Measurements from ENCODE around the gene APOB. TPM values are rescaled to one million over a fixed set of nuclear protein-coding genes. Genes with fewer than 3 reads are reported as not detected.

APOB gene
- total and polyA plus RNA-seq, 2 of the 13 experiments (the other 11 are each of a cell fraction or from before 2014, with no cell fraction given) = 1,569 to 2,515 TPM

- TF ChIP-seq TBL1XR1 (IDR thresholded peaks at IDR 0.05; ENCODE audit: borderline replicate concordance, low read length, partially characterized antibody) (no peak), RORA (CRISPR knock-in tag; IDR thresholded peaks at IDR 0.05) (0 out of 2 replicates have a peak, but pooled peaks have one; percentile 52), SKIL (CRISPR knock-in tag; IDR thresholded peaks at IDR 0.05; ENCODE audit: borderline replicate concordance) (no peak), PPARG (CRISPR knock-in tag; conservative IDR thresholded peaks at IDR 0.05) (peak; percentile 39; the same call in 1 of the 2 replicates), MATR3 (CRISPR knock-in tag; IDR thresholded peaks at IDR 0.05) (no peak), ZNF790 (CRISPR knock-in tag; IDR thresholded peaks at IDR 0.05; ENCODE audit: borderline replicate concordance) (peak; percentile 55), EEA1 (CRISPR knock-in tag; IDR thresholded peaks at IDR 0.05; ENCODE audit: borderline replicate concordance) (no peak), ZKSCAN5 (CRISPR knock-in tag; IDR thresholded peaks at IDR 0.05) (0 out of 2 replicates have a peak, but pooled peaks have one; percentile 17), ZC3H13 (CRISPR knock-in tag; IDR thresholded peaks at IDR 0.05) (peak; percentile 93), E2F5 (CRISPR knock-in tag; conservative IDR thresholded peaks at IDR 0.05) (no peak; the same call in 1 of the 2 replicates), MAFF (IDR thresholded peaks at IDR 0.05; ENCODE audit: low read depth, low read length) (no peak), CEBPB (IDR thresholded peaks at IDR 0.05; ENCODE audit: borderline replicate concordance, low read depth, low read length) (no peak), ZNF230 (CRISPR knock-in tag; IDR thresholded peaks at IDR 0.05) (no peak), ZNF281 (CRISPR knock-in tag; IDR thresholded peaks at IDR 0.05; ENCODE audit: borderline replicate concordance) (peak; percentile 15; the same call in 1 of the 2 replicates), EED (CRISPR knock-in tag; IDR thresholded peaks at IDR 0.05) (no peak)
- TF ChIP-seq, protein P1, sequence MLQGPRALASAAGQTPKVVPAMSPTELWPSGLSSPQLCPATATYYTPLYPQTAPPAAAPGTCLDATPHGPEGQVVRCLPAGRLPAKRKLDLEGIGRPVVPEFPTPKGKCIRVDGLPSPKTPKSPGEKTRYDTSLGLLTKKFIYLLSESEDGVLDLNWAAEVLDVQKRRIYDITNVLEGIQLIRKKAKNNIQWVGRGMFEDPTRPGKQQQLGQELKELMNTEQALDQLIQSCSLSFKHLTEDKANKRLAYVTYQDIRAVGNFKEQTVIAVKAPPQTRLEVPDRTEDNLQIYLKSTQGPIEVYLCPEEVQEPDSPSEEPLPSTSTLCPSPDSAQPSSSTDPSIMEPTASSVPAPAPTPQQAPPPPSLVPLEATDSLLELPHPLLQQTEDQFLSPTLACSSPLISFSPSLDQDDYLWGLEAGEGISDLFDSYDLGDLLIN (CRISPR knock-in tag; IDR thresholded peaks at IDR 0.05; ENCODE audit: borderline replicate concordance) = no peak
- TF ChIP-seq, protein P2, sequence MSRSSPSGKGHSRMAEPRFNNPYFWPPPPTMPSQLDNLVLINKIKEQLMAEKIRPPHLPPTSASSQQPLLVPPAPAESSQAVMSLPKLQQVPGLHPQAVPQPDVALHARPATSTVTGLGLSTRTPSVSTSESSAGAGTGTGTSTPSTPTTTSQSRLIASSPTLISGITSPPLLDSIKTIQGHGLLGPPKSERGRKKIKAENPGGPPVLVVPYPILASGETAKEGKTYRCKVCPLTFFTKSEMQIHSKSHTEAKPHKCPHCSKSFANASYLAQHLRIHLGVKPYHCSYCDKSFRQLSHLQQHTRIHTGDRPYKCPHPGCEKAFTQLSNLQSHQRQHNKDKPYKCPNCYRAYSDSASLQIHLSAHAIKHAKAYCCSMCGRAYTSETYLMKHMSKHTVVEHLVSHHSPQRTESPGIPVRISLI (CRISPR knock-in tag; IDR thresholded peaks at IDR 0.05; ENCODE audit: borderline replicate concordance) = no peak
Observed at GRCh38 chr2:21007129-21008013, 36.5 kb downstream of the APOB start (continued).

Measured in HepG2 (cell line).